ENCODE measurements around the gene EEIG2.

- no peak for TF ChIP-seq CTCF (IDR thresholded peaks at IDR 0.05; ENCODE audit: insufficient read depth, low read depth, low read length)
- TF ChIP-seq EZH2 (IDR thresholded peaks at IDR 0.05; ENCODE audit: insufficient read depth, low read length), result no peak
Observed at GRCh38 chr1:108534759-108535158, 25.1 kb upstream of the EEIG2 start.
